K562 (cell line): ENCODE data around the gene SFMBT2. TPM values are rescaled to one million over a fixed set of nuclear protein-coding genes. Genes with fewer than 3 reads are reported as not detected.

Experiments
- ATAC-seq: fragments of 200-7000 bp; cut with Tn5 transposase; 3 replicates; pipeline ENCODE4 v1.9.1; 2020; ENCODE audit warnings: moderate library complexity
- BruUV-seq: library from RNA; stranded (reverse); fragments of 400-500 nt; replicated peaks from 2 replicates; lab custom pipeline; 2021; lab: Mats Ljungman, UMichigan
- CTCF ChIA-PET: fragments of 300-600 bp; formaldehyde crosslinking; extraction: SDS; loops from one replicate; lab custom pipeline; 2021; ENCODE audit warnings: low intra/inter-chr PET ratio; lab: Yijun Ruan, JAX
- POLR2A ChIA-PET: fragments of 300-600, 350-650 bp; sonication (Branson Sonifier 250); formaldehyde crosslinking; extraction: SDS; loops from one replicate; lab custom pipeline; 2021; ENCODE audit warnings: antibody characterized with exemption, inconsistent platforms; lab: Yijun Ruan, JAX
- DNase-seq, 4 experiments: peaks; one replicate each; pipeline versions ENCODE4 v3.0.0 to v3.0.0-alpha.2; 2011 to 2018; ENCODE audit warnings: low spot score in 3 of 4, mixed read lengths in 3 of 4; ENCODE audit errors: extremely low read depth in 1 of 4
- FAIRE-seq: peaks from 2 replicates; lab custom pipeline; 2011; peaks lifted over from hg19 to GRCh38; lab: Jason Lieb, UNC
- H2AFZ ChIP-seq: 2 replicates; pipeline ENCODE4 v1.6.0; 2011; ENCODE audit warnings: low read depth, low read length, control low read depth, inconsistent platforms
- H3K27ac ChIP-seq: fragments of 200-600 bp; 3 replicates; pipeline ENCODE4 v1.8.0; 2011; ENCODE audit warnings: low read depth, mild to moderate bottlenecking, control low read depth, inconsistent platforms, low read length, moderate library complexity, mixed read lengths; ENCODE audit errors: extremely low read depth
- H3K27me3 ChIP-seq, 2 experiments: fragments of 300-600 bp in 1 of 2; 2 replicates in 1 of 2; 3 replicates in 1 of 2; pipeline versions ENCODE4 v1.6.0 to v1.8.0; 2011; ENCODE audit warnings: inconsistent platforms in 2 of 2, low read length in 2 of 2, mild to moderate bottlenecking in 1 of 2, mixed read lengths in 1 of 2, moderate library complexity in 1 of 2; ENCODE audit not compliant: control insufficient read depth in 2 of 2, insufficient read depth in 2 of 2
- H3K36me3 ChIP-seq: fragments of 300-600 bp; 3 replicates; pipeline ENCODE4 v1.8.0; 2011; ENCODE audit warnings: mild to moderate bottlenecking, low read length, inconsistent platforms; ENCODE audit not compliant: control insufficient read depth, insufficient read depth
- H3K4me1 ChIP-seq, 2 experiments: fragments of 200-600 bp in 1 of 2; replicated peaks in 1 of 2; 2 replicates in 1 of 2; 3 replicates in 1 of 2; pipeline versions ENCODE4 v1.5.1 to v1.8.0; 2011; ENCODE audit warnings: inconsistent platforms in 2 of 2, low read length in 2 of 2, mild to moderate bottlenecking in 1 of 2, mixed read lengths in 1 of 2, moderate library complexity in 1 of 2; ENCODE audit not compliant: control insufficient read depth in 2 of 2, insufficient read depth in 2 of 2
- H3K4me2 ChIP-seq: 2 replicates; pipeline ENCODE4 v1.6.1; 2011; ENCODE audit warnings: low read length, control low read depth, inconsistent platforms, mixed read lengths; ENCODE audit not compliant: insufficient read depth
- H3K4me3 ChIP-seq: fragments of 200-600 bp; sonication (generic), shearing (Covaris generic); 2 replicates; pipeline ENCODE4 v1.5.1; 2016; ENCODE audit warnings: control low read depth, inconsistent platforms
- H3K79me2 ChIP-seq: fragments of 200-600 bp; 3 replicates; pipeline ENCODE4 v1.8.0; 2011; ENCODE audit warnings: low read length, inconsistent platforms; ENCODE audit not compliant: control insufficient read depth, insufficient read depth
- H3K9ac ChIP-seq, 2 experiments: 2 replicates each; pipeline versions ENCODE4 v1.6.0 to v1.6.1; 2011; ENCODE audit warnings: low read depth in 2 of 2, low read length in 2 of 2, control low read depth in 1 of 2, inconsistent platforms in 1 of 2, mild to moderate bottlenecking in 1 of 2, mixed read lengths in 1 of 2; ENCODE audit not compliant: insufficient read depth in 1 of 2
- H3K9me1 ChIP-seq: one replicate; pipeline ENCODE4 v1.6.0; 2011; ENCODE audit warnings: inconsistent platforms, mild to moderate bottlenecking, low read length, moderate library complexity; ENCODE audit not compliant: control insufficient read depth, insufficient read depth
- H3K9me3 ChIP-seq: replicated peaks from 2 replicates; pipeline ENCODE4 v1.5.1; 2011; ENCODE audit warnings: low read depth, low read length, inconsistent platforms; ENCODE audit not compliant: control insufficient read depth, insufficient read depth
- H4K20me1 ChIP-seq: replicated peaks from 2 replicates; pipeline ENCODE4 v1.6.1; 2011; ENCODE audit warnings: low read length, inconsistent platforms, mixed read lengths; ENCODE audit not compliant: control insufficient read depth, insufficient read depth
- E2F8 ChIP-seq: fragments of 450-650 bp; IDR thresholded peaks from 2 replicates; pipeline ENCODE4 v1.7.1; 2018; ENCODE audit warnings: mild to moderate bottlenecking, low read depth; ENCODE audit not compliant: partially characterized antibody
- PRDM10 ChIP-seq: fragments of 450-650 bp; IDR thresholded peaks from 2 replicates; pipeline ENCODE4 v1.6.1; 2018; ENCODE audit not compliant: partially characterized antibody
- PTBP1 ChIP-seq: fragments of 200-400 bp; formaldehyde crosslinking; IDR thresholded peaks from 2 replicates; pipeline ENCODE4 v1.6.1; 2017; ENCODE audit warnings: low read depth, low read length
- SAFB2 ChIP-seq: fragments of 200-400 bp; formaldehyde crosslinking; IDR thresholded peaks from 2 replicates; pipeline ENCODE4 v1.6.1; 2018; ENCODE audit warnings: borderline replicate concordance, low read length, low read depth, moderate library complexity; ENCODE audit not compliant: severe bottlenecking
- TAL1 ChIP-seq: fragments of 450-650 bp; IDR thresholded peaks from 2 replicates; pipeline ENCODE4 v1.6.1; 2016; ENCODE audit warnings: mild to moderate bottlenecking
- WHSC1 ChIP-seq: IDR thresholded peaks from one replicate; pipeline ENCODE4 v1.6.1; 2012; ENCODE audit warnings: low read length, control low read depth, inconsistent platforms
- ZNF212 ChIP-seq: fragments of 450-650 bp; formaldehyde crosslinking; IDR thresholded peaks from 2 replicates; pipeline ENCODE4 v1.4.0; 2020; ENCODE audit warnings: mild to moderate bottlenecking
- ZNF324 ChIP-seq: fragments of 250-450 bp; sonication (Bioruptor Pico); IDR thresholded peaks from 2 replicates; pipeline ENCODE4 v1.4.0; 2020; ENCODE audit warnings: mild to moderate bottlenecking
- ZNF785 ChIP-seq: fragments of 250-450 bp; sonication (Bioruptor Pico); IDR thresholded peaks from 2 replicates; pipeline ENCODE4 v1.4.0; 2020; ENCODE audit warnings: mild to moderate bottlenecking
- in situ Hi-C: fragments of 300-500 bp; cut with MboI; formaldehyde crosslinking; loops from 4 replicates; pipeline ENCODE4 v1.15.0; 2018; ENCODE audit warnings: inconsistent platforms, mixed read lengths
- intact Hi-C: fragments of 100-400 bp; cut with micrococcal nuclease; formaldehyde crosslinking; loops from 2 replicates; pipeline ENCODE4 v1.14.2; 2022
- polyA plus RNA-seq, 8 experiments: library from polyadenylated mRNA; depleted of rRNA in 4 of 8; stranded (reverse) in 5 of 8; unstranded in 3 of 8; fragments of >200 nt; fragmentation: Nextera tagmentation in 2 of 8; fragmentation: Illumina TruSeq in 1 of 8; extraction: Ambion mirVana in 2 of 8; extraction: Trizol in 1 of 8; gene quantifications; 2 replicates each; pipeline versions ENCODE4 v1.2.1 to v1.2.3, GENCODE V29; 2011 to 2014; ENCODE audit warnings: inconsistent platforms in 1 of 8, missing spikeins in 1 of 8
- total RNA-seq, 7 experiments: library from RNA; depleted of rRNA in 6 of 7; stranded (reverse); fragments of >200 nt in 6 of 7; fragmentation: Illumina TruSeq in 2 of 7; extraction: Trizol in 2 of 7; gene quantifications; 2 replicates each; pipeline versions ENCODE4 v1.2.1 to v1.2.3, GENCODE V29; 2011 to 2021; ENCODE audit warnings: low replicate concordance in 1 of 7

SFMBT2 gene
- total and polyA plus RNA-seq, 9 of the 15 experiments (the other 6 are each of a cell fraction or from before 2014, with no cell fraction given), result 1.2 to 13.6 (median 7.6) TPM

GRCh38 chr10:7443036-7443435 lies 32.2 kb upstream of the SFMBT2 start:
- H3K27ac ChIP-seq, result no peak overlapping the region
- no peak for ATAC-seq
- H2AFZ ChIP-seq, result no peak overlapping the region
- no TSS peak for BruUV-seq
- peaks cover 21 to 41% of the 10 kb centered on the region in 2 experiments for H3K27me3 ChIP-seq
- no peaks in the 10 kb centered on the region for H3K4me1 ChIP-seq
- no peaks in the 10 kb centered on the region for H3K9me1 ChIP-seq
- H3K4me2 ChIP-seq, result no peak overlapping the region
- no peak overlapping the region for H3K9ac ChIP-seq
- no peak for DNase-seq
- intact Hi-C loops, result no loop called here
- H3K9me3 ChIP-seq, result no peaks in the 10 kb centered on the region; the same call in 1 of the 2 replicates
- POLR2A ChIA-PET, result interaction anchor here (0.6 kb wide), 1 partner anchor 21 kb away, joined by 3 read pairs; no protein-coding TSS in a partner anchor
- FAIRE-seq, result no peak
- CTCF ChIA-PET, result no interaction called here
- no peaks in the 10 kb centered on the region for H4K20me1 ChIP-seq
- no peak overlapping the region for H3K4me3 ChIP-seq
- no peaks in the 10 kb centered on the region for H3K36me3 ChIP-seq
- TF ChIP-seq ZNF324 (CRISPR knock-in tag) (no peak), WHSC1 (no peak), ZNF785 (CRISPR knock-in tag) (no peak), SAFB2 (no peak), E2F8 (no peak), PTBP1 (no peak), ZNF212 (no peak), PRDM10 (no peak), TAL1 (no peak)
- H3K79me2 ChIP-seq, result no peaks in the 10 kb centered on the region
- in situ Hi-C loops, result no loop called here
